Activated CD4-positive, alpha-beta T cell treated with anti-CD3 and anti-CD28 coated beads, Interleukin-2, amount 50 U/mL, for 48 hours (primary cell): Measurements from ENCODE around the gene ZFAND3.

Experiments used
- DNase-seq, 2 experiments: peaks; one replicate each; pipeline ENCODE4 v3.0.0-alpha.2; 2020

Gene ZFAND3

DNA sequence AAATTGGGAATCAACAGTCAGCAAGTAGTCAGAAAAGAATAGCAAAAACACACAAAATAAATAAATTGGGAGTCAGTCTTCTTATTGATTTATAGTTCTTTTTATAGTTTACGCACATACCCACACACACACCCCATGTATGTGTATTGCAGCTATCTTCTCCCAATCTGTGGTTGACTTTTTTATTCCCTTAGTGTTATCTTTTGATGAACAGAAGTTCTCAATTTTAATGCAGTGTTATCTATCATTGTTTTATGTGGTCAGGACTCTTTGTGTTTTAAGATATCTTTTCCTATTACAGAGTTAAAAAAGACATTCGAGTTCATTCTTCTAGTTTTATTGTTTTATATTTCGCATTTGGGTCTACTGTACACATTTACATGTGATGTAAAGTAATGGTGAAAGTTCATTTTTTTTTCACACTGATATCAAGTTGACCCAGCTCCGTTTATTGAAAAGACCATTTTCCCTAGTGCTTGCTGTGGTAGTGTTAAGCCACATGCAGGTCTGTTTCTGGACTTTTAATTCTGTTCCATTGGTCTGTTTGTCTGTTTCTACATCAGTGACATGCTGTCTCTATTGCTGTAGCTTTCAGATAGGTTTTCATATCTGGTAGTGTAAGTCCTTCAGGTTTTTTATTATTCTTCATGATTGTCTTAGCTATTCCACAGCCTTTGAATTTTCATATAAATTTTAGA, 78.4 kb downstream of the ZFAND3 start:
- DNase-seq = no peak

DNA sequence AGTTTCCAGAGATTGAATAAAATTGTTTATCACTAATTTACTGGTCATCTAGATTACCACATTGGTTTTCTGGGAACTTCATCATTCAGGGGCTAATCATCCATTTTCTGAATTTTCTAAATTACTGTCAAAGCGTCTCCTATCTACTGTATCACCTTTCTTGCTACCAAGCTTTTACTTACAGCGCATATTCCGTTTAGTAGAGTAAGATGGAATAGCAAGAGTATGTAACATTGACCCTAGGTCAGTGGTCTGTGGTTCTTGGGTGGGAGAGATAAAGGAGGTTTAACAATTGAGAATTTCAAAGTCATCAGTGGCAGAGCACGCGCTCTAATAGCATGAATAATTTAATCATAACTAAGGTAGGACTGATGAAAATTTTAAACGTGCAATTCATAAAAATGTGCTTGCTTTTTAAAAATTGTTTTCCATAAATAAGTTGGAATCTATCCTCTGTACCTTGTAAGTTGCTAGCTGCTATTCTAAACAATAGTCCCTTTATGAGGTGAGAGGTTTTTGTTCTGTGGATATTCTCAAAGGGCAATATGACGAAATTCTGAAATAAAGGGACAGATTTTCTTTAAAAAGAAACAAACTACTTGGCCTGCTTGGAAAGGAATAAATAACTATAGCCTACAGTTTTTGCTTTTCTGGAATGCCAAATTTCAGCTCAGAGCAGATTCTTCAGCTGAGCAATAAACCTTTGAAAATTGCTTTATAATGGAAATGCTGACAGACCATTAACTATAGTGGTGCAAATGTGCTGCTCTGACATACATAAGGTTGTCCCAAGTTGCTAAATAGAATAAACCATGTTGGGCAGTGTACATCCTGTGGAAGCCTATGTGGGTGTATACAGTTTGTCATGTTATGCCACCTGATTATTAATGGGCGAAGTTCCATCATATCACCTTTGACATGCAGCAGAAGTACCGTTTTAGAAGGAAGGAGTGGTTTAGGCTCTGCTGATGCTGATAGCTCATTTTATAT, 84.1 kb downstream of the ZFAND3 start:
- no peak for DNase-seq

DNA sequence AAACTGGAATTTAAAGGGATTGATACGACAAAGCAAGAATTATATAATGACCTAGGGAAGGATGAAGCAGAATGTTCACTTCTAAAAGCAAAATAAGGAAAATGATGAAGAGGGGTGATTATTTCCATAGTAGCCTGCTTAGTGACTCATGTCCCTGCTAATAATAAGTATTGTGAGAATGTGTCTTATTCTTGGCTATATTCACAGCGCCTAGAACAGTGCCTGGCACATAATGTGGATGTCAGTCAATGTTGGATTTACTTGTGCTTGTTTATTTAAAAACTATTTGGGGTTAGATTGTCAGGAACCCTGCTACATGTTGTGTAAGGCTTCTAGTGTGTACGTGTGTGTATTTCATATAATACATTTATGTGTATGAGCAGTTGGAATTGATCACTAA, 85.1 kb downstream of the ZFAND3 start:
- no peak for DNase-seq

DNA sequence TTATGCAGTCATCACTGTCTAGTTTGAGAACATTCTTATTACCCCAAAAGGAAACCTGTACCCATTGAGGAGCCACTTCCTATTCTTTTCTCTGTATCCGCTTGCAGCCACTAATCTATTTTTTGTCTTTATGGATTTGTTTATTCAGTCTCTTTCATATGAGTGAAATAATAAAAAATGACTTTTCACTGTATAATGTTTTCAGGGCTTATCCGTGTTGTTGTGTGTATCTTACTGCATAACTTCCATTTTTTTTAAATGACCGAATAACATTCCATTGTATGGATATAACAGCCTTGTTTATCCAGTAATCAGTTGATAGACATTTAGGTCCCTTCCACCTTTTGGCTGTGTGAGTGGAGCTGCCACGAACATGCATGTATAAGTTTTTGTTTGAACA, 86.6 kb downstream of the ZFAND3 start:
- DNase-seq = no peak

DNA sequence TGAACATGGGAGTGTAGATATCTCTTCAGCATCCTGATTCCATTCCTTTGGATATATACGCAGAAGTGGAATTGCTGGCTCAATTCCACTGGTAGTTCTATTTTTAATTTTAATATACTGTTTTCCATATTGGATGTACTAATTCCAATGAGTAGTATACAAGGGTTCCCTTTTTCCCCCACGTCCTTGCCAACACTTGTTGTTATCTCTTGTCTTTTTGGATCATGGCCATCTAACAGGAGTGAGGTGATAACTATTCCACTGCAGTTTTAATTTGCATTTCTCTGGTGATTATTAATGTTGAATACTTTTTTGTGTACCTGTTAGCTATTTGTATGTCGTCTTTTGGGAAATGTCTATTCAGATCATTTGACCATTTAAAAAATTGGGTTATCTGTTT, 91.5 kb downstream of the ZFAND3 start:
- no peak for DNase-seq

DNA sequence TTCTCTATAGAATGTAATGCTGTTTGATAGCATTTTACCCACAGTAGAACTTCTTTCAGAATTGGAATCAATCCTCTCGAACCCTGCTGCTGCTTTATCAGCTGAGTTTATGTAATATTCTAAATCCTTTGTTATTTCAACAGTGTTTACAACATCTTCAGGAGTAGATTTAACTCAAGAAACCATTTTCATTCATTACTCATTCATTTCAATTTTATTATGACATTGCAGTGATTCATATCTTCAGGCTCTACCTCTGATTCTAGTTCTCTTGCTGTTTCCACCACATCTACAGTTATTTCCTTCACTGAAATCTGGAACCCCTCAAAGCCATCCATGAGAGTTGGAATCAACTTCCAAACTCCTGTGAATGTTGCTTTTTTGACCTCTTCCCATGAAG, 93.7 kb downstream of the ZFAND3 start:
- no peak for DNase-seq

DNA sequence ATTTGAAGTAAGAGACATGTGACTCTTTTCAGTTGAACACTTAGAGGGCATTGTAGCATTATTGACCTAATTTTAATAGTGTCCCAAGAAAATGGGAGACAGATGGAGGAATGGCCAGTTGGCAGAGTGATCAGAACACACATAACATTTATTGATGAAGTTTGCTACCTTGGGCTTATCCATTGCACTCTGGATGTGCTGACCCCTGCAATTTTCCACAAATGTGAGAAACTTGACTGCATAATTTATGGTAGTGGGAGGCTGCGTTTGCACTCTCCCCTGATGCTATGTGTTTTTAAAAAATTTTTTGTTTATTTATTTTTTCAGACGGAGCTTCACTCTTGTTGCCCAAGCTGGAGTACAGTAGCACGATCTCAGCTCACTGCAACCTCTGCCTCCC, 95.9 kb downstream of the ZFAND3 start:
- no peak for DNase-seq

DNA sequence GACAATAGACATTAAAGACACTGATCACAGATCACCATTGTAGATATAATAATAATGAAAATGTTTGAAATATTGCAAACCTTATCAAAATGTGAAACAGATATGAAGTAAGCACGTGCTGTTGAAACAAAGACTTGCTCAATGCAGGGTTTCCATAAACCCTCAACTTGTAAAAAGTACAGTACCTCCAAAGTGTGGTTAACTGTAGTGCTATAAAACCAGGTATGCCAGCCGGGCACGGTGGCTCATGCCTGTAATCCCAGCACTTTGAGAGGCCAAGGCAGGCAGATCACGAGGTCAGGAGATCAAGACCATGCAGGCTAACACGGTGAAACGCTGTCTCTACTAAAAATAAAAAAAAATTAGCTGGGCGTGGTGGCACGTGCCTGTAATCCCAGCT, 96.6 kb downstream of the ZFAND3 start:
- no peak for DNase-seq

DNA sequence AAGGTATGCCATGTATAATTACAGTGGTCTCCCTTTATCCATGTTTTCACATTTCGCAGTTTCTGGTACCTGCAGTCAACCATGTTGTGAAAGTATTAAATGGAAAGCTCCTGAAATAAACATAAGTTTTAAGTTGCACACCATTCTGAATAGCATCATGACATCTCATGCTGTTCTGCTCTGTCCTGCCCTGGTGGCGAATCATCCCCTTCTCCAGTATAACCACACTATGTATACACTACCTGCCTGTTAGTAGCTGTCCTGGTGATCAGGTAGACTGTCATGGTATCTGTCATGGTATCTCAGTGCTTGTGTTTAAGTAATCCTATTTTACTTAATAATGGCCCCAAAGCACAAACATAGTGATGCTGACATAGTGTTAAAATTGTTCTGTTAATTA, 97.1 kb downstream of the ZFAND3 start:
- DNase-seq = no peak

DNA sequence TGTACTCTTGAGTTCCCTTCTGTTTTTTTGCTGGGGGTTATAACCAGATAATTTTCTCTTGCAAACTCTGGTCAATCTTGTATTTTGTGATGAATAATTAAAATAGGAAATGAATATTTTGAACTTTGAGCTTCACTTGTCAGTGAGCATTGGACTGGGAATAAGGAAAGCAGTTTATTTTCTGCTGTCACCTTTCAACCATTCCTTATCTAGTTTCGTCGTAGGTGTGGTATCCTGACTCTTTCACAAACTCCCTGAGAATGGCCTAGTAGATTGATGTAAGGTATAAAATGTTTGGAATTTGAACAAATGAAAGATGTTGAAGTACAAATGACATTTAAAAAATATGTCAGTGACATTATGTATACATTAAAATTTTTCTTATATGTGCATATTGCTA, 98.0 kb downstream of the ZFAND3 start:
- no peak for DNase-seq

DNA sequence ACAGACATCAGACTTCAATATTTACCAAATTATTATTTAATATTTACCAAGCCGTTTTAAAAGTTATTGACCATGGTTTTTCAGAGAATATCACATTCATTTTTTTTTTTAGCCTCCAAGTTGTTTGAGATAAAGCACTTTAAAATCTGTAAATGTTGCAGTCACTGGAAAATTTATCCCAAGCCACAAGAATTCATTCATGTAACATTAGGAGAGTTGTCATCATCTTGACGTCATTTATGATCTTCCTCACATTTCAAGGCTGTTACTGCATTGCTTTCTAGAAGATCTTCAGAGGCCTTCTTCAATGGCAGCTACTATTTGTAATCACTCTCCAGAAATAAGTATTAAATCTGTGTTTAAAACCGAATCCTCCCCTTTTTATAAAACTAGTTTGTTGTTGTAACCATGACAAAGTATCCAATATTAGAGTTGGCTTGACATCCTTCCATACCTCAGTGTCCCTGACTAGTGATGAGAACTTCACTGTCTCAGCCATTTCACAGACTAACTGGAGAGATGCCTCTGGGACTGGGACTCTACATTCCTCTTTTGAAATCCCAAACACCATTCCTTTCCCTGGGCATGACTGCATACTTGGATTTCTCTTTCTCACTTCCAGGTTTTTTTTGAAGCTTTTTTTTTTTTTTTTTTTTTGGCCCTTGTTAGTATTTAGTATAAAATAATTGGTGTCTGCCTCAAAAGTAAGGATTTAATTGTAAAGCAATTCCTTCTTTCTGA, 100.1 kb downstream of the ZFAND3 start:
- no peak for DNase-seq

DNA sequence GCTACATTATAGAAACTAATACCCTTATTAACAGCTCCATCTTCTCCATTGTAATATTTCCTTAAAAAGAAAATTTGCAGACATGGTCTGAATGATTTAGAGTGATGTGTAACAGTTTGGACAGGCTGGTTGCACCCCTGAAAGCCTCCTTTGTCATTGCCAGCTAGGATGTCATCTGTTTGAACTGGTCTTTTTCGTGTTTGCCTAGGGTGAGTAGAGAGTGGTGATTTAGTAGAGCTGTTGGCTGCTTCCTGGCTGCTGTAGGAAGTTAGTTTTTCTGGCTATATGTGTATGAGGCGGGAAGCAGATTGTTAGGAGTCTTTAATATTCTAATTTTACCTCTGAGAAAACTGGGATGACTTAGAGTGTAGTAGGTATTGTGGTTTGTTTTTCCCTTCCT, 101.1 kb downstream of the ZFAND3 start:
- no peak for DNase-seq

DNA sequence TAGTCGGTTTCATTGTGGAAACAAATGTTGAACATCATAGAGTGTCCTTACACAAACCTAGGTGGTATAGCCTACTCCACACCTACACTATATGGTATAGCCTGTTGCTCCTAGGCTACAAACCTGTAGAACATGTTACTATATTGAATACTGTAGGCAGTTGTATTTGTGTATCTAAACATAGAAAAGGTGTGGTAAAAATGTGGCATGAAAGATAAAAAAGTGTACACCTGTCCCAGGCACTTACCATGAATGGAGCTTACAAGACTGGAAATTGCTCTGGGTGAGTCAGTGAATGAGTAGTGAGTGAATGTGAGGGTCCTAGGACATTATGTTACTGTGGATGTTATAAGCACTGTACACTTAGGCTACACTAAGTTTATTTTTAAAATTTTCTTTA, 103.0 kb downstream of the ZFAND3 start:
- DNase-seq = no peak

DNA sequence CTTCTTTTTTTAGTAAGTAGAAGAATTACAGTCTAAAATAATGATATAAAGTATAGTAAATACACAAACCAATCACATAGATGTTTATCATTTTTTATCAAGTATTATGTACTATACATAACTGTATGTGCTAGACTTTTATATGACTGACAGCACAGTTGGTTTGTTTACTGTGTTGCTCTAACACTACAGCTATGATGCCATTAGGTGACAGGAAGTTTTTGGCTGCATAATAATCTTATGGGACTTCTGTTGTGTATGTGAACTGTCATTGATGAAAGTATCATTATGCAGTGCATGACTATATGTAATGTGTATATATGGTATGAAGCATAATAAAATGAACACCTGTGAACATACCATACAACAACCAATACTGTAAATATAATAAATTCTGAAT, 104.0 kb downstream of the ZFAND3 start:
- no peak for DNase-seq

DNA sequence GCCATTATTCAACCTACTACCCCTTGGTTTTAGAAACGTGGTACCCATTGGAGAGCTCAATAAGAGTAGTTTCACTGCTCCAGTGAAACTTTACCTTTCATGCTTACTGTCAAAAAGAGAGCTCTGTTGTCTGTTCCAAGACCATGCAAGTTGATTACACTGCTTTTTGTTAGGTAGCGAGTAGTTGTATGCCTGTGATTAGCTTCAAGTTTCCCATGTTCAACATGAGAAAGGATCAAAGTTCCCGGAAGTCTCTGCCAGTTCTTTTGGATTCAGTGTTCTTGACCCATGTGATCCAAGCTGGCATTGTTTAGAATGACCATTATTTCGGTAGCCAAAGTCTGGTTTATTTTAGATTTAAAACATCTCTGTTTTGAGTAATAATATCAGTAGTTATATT, 107.1 kb downstream of the ZFAND3 start:
- no peak for DNase-seq

DNA sequence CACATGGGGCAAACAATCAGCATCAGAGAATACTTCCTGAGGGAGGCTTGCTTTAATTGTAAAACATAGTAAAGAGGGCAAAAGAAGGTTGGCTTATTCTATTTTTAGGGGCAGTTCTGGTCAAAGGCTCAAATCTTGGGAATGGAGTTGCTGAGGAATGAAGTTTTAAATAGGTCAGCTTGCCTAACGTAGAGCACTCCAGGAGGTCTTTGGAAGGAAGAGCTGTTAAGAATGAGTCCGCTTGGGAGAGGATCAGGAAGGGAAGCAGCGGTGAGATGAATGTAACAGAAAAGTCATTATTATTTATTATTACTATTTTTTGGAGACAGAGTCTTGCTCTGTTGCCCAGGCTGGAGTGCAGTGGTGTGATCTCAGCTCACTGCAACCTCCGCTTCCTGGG, 108.7 kb downstream of the ZFAND3 start:
- no peak for DNase-seq

DNA sequence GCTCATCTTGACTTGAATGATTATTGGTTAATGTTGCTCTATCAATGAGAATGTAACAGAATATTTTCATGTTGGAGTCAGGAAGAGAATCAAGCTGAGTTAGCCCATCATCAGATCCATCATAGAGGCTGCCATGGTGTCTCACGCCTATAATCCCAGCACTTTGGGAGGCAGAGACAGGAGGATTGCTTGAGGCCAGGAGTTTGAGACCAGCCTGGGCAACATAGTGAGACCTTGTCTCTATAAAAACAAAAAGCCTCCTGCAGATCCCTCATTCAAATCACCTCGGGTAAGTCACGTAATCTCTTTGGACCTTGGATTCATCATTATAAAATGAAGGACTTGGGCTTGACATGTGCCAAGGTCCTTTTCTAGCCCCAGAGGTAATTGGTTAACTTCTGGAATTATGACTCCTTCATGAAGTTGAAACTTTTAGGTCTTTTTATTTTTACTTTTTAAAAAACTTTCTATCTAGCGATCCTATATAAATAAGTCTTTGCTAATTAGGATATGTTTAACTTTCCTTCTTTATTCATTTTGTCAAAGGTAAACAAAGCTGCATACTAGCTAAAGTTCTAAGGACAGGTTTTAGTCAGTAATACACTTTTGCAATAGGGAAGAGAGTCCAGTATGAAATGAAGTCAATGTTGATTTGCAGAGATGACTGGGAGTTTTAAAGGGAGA, 110.9 kb downstream of the ZFAND3 start:
- DNase-seq = no peak

DNA sequence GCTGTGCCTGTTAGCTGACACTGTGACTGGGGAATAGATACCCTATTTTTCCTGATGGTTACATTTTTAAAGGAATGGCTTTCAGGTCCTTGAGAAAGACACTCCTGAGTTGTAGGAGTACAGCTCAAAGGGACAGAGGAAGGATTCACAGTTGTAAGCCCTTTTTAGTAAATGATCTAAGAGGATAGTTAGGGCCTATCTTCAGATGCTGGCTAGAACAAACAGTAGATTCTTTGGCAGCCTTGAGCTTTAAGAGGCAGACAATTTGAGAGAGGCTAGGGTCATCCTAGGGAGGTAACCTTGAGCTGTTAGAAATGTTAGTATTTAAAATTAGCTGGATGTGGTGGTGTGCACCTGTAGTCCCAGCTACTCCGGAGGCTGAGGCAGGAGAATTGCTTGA, 111.5 kb downstream of the ZFAND3 start:
- DNase-seq = no peak

DNA sequence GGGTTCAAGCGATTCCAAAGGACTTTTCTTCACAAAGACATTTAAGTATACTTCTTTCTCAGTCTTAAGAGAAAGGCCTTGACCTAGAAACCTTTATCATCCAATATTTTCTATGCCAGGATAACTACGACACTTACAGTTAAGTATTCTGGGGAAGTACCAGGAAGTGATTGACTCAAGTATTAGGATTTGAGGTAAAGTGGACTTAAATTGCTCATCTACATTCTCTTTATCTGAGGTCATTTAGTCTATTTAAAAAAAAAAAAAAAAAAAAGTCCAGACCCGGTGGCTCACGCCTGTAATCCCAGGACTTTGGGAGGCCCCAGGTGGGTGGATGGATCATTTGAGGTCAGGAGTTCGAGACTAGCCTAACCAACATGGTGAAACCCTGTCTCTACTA, 114.7 kb downstream of the ZFAND3 start:
- DNase-seq = no peak

DNA sequence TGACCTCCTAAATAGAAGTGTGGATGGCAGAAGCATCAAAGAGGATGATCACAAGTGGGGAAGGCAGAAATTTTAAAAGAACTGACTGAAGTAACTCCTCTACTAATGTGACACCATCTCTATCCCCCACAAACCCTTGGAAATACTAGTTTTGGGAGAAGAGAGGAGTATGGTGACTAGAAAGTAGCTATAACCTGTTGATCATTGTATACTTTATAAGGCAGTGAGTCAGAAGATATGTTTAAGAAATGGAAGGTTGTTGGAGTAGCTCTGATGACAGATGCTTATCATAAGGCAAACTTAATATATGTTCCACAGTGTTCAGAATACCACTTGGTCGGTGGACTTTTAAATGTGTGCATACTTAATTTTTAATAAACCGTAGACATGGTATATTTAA, 116.6 kb downstream of the ZFAND3 start:
- no peak for DNase-seq

DNA sequence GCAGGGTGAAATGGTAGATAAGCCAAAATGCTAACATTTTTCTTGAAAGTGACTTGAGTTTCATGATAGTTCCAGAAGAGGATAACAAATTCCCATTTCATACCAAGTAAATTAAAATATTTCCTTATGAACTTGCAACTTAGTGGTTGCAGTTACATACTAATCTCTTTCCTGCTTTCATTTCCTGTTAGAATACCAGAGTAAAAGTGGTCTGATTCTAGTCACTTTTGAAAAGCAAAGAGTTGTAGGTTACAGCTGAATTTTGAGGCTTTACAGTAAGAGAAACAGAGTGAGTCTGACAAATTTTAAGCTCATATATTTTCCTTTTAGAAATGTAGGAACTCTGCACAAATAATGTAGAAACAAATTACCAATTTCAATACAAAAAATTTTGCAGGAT, 117.4 kb downstream of the ZFAND3 start:
- no peak for DNase-seq

DNA sequence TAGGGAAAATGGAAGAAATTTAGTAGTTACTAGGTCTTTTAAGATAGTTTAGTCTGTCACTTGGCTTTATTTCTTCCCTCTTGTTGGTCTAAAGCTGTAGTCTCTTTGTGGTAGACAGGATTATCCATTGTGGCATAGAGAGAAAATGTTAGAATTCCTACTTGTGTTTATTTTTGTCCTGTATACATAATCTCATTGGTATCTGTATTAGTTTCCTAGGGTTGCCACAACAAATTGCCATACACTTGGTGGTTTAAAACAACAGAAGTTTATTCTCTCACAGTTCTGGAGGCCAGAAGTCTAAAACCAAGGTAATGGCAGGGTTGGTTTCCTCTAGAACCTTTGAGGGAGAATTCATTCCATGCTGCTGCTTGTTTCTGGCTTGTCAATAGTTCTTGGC, 119.4 kb downstream of the ZFAND3 start:
- DNase-seq = no peak
